Activated CD4-positive, CD25-positive, alpha-beta regulatory T cell treated with anti-CD3 and anti-CD28 coated beads, Interleukin-2, amount 50 U/mL, for 16 hours (primary cell): Measurements from ENCODE around the gene ANKRD9.

Experiments
- DNase-seq: peaks from one replicate; pipeline ENCODE4 v3.0.0-alpha.2; 2020; ENCODE audit warnings: low read depth, low spot score

Gene ANKRD9

DNA sequence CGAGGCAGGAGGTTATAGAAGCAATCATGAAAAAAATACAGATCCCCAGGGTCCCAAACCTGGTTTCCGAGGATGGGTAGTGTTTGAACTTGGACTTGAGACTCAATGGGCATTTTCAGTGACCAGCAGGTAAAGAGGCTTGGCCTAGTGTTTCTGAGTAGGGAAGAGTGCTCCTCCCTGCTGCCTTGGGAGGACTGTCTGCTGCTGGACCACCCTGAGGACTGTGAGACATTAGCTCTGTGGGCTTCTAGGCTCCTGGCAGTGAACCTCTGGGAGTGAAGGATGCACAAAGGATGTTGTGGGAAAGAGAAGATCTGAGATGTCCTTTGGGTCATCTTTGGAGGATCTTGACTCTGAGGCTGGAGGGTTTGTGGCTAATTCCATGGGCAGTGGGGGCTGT lies 30.5 kb downstream of the ANKRD9 start:
- no peak for DNase-seq

DNA sequence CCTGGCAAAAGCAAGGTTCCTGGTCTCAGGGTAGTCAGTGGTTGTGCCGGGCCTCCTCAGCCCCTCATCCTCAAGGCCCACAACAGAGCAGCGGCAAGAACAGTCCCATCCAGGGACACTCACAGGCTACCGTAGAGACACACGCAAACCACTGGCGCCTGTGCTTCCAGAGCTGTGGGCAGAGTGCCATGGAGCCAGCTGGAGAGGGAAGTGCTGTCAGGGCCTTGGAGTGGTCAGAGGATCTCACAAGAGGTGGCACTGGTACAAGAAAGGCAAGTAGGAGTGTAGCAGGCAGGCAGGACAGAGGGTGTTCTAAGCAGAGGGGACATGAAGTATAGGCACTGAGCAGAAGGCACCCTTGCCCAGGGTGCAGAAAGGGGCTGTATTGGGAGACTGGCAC lies 34.6 kb downstream of the ANKRD9 start:
- DNase-seq = no peak

DNA sequence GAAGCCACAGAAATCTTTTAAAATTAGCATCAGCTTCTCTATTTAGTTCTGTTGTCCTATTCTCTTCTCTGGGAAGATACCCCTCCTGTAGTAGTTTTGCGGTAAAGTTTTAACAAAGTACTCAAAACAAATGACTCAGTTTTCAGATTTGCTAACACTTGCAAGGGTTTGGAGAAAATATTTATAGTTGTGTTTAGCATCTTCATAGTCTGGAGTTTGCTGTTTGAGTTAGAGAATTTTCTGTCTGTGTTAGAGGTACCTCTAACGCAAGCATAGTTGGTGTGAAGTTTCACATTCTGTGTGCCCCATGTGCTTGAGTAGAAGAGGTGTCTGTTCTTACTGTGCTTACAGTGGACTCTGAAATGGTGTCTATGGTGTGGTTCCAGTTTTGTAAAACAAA lies 36.0 kb downstream of the ANKRD9 start:
- no peak for DNase-seq

DNA sequence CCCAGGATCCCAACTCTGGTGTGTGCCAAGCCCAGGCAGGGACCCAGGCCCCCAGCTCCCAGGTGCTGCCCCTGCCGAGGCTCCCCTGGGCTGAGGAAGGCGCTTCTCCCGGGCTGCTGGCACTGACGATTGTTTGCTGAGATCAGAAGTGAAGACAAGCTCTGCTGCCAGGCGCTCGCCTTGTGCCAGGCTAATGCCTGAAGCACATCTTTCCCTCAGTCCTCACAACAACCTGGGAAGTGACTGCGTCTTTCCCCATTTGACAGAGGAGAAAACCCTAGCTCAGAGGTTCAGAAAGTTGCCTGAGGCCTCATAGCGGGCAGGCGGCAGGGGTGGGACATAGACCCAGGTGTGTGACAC lies 36.8 kb downstream of the ANKRD9 start:
- no peak for DNase-seq

DNA sequence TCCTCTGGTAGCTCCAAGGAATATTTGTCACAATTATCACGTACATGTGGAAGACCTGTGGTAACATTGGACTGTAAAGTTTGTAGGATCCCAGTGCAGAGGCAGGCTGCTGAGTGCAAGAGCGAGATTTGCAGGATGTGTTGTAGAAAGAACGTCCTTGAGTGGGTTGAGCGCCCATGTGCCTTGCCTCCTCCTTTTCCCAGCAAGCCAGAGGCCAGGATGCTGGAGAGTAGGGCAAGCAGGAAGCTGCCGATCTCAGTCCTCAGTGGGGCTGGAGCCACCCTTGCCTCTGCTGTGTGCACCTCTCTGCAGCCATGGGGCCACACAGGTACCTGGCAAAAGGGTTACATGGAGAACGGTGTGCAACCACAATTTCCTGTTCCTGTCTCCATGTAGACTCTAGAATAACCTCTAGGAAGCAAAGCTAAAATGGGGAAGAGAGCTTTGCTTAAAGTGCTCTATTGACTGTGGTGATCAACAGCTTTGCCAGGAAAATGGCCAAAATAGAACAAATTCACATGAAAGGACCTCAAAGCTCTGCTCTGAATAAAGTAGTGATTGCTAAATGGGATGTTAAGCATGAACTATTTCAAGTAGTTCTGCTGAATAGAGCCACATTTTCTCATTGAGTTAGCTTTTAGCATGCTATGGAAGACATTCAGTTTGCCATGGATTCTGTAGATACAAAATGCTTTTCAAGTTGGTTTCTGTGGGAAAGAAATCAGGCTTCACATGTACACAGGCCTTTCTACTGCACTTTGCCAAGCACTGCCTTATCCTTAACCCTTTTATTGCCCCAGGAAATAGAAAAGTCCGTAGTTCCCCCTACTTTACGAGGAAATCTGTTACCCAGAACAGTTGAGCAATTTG lies 37.4 kb downstream of the ANKRD9 start:
- no peak for DNase-seq

DNA sequence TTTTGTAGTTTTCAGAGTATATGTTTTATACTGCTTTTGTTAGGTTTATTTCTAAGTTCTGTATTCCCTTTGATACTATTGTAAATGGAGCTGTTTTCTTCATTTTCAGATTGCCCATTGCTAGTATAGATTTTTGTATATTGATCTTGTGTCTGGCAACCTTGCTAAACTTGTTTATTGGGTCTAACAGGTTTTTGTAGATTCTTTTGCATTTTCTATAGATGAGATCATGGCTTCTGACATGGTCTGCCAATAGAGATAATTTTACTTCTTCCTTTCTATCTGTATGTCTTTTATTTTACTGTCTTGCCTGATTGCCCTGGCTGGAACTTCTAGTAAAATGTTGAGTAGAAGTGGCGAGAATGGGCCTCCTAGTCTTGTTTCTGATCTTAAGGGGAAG lies 40.3 kb downstream of the ANKRD9 start:
- DNase-seq = no peak

DNA sequence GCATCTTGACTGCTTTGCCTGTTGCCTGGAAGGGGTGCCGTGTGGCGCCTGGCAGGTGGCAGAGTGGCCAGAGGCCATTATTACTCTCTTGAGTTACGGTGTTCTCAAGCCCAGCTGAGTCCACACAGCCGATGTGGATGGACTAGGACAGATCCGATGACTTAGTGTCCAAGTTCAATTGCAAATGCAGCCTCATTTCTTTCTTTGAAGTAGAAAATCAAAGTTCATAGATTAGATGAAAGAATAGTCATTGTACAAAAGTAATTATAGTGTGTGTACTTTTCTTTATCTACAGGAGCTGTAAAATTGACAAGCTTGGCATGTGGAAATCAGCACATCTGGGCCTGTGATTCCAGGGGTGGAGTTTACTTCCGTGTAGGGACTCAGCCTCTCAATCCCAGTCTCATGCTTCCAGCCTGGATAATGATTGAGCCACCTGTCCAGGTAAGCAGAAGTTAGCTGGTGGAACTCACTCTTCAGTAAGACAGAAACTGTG lies 44.7 kb downstream of the ANKRD9 start:
- DNase-seq = no peak

DNA sequence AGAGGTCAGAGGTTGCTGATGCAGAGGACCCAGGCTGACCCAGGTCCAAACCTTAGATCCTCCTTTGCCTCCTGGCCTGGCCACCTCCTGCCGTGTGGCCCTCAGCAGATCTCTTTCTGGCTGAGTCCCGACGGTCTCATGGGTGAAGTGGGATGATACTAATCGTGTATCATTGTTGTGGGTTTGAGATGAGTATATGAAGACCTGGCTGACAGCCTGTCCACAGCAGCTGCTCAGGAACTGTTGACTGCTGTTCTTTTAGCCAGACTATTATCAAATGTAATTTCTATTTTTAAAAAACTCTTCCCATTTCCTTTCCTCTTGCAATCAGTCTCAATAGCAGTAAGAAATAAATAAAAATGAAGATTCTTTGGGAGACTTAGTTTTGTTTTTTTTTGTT lies 45.6 kb downstream of the ANKRD9 start:
- no peak for DNase-seq

DNA sequence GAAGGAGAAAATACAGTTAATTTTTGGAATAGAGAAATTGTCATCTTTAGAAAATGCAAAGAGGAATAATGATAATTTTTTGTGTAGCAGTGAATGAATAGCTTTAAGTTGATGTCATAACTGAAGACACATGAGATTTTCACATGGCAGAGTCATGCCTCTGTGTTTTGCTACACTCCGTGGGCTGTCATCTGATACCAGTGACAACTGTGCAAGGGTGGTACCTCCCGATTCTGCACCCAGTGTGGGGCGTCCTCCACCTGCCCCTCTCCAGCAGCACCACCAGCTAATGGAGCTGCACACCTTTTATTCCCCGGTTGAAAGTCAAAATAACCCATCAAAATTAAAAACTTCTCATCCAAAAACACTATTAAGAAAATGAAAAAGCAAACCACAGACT lies 47.2 kb downstream of the ANKRD9 start:
- DNase-seq = no peak

DNA sequence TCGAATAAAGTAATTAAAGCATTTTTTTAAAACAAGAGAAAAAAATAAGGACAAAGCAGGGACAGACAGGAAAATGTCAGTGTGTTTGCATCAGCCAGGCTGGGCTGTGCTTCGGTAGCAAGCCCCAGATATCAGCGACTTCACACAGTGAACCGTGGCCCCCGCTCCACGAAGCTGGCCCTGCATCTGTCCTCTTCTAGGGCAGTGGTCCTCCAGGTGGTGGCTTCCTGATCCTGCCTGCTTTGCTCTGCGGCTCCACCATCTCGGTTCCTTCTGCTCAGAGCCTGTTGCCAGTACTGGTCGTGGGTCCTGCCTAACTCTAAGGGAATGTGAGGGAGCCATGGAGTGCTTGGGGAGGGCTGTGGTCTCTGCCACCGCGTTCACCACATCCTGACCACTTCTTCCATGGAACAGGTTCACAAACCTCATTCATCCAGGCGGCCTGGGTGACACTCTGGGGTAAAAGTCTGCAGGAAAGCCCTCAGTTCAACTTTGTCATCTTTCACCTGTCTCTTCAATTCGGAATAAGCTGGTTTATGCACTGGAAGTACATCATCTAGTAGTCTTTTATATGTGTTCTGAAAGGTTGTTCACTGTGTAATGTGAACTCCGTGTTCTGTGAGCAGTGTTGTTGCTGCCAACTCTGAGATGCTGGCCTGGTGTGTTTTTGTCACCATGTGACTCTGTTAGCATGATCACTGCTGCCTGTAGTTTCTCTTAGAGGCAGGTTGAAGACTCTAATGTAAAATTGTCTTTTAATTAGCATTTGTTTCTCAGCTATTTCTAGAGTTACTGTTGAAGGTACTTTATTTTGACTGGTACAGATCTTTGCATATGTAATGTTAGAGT lies 47.9 kb downstream of the ANKRD9 start:
- no peak for DNase-seq

DNA sequence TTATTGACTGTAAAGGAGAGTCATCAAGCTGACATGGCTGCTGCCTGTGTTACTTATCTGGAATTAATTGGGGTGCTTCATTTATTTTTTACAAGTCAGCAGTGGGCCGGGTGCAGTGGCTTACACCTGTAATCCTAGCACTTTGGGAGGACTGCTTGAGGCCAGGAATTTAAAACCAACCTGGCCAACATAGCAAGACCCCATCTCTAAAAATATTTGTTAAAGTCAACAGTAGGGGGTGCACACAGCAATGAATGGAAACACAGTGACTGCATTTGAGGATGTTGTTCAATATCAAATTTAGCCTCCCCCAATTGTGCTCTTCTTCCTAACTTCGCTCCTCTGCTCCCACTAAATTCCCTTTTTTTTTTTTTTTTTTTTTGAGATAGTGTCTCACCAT lies 52.1 kb downstream of the ANKRD9 start:
- no peak for DNase-seq

DNA sequence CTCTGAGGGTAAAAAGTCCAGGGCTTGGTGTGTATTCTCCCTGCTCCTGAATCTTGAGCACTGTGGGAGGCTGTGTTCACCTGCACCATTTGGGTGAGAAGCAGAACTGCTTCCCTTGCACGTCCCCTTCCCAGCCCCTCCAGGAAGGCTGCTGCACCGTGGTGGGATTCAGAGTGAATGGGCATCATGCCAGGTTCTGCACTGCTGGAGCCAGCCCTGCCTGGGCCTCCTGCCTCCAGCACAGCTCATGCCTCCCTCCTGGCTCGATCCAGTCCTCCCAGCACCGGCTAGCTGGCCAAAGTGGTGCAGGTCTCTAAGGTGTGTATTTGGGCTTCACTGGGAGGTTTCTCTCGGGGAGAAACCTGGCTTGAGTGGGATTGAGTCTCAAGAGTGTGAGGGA lies 54.9 kb downstream of the ANKRD9 start:
- DNase-seq = no peak

DNA sequence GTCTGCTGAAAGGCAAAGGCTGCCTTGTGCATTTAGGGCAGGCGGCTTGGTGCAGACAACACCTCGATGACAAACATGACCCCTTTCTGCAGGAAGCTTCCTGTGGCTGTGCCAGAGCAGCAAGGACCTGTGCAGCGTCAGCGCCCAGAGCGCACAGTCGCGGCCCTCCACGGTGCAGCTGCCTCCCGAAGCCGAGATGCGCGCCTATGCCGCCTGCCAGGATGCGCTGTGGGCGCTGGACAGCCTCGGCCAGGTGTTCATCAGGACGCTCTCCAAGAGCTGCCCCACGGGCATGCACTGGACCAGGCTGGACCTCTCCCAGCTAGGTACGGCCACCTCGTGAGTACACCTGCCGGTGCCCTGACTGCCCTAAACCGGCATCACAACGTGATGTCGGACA lies 57.3 kb downstream of the ANKRD9 start:
- DNase-seq = no peak
